ENCODE measurements around the gene TIGAR.

GRCh38 chr12:4355156-4356040, 34.4 kb downstream of the TIGAR start:
- TF ChIP-seq POLR2A (IDR thresholded peaks at IDR 0.05): no peak
- no peak for TF ChIP-seq CTCF (IDR thresholded peaks at IDR 0.05)
